HEK293T (cell line): ENCODE results near the gene AQP6.

Source experiments
- ARNT ChIP-seq: fragments of 450-650 bp; IDR thresholded peaks from 2 replicates; pipeline ENCODE4 v1.6.1; 2017; ENCODE audit warnings: mild to moderate bottlenecking
- BHLHE40 ChIP-seq: fragments of 450-650 bp; IDR thresholded peaks from 2 replicates; pipeline ENCODE4 v1.6.1; 2016; ENCODE audit warnings: mild to moderate bottlenecking, moderate library complexity, borderline replicate concordance
- CTBP1 ChIP-seq: fragments of 450-650 bp; IDR thresholded peaks from 2 replicates; pipeline ENCODE4 v1.6.1; 2016; ENCODE audit warnings: borderline replicate concordance
- FOXA1 ChIP-seq: fragments of 450-650 bp; IDR thresholded peaks from 2 replicates; pipeline ENCODE4 v1.6.1; 2016; ENCODE audit warnings: mild to moderate bottlenecking
- FOXK2 ChIP-seq: fragments of 450-650 bp; IDR thresholded peaks from 2 replicates; pipeline ENCODE4 v1.6.1; 2016; ENCODE audit warnings: mild to moderate bottlenecking
- FOXM1 ChIP-seq: fragments of 450-650 bp; IDR thresholded peaks from 2 replicates; pipeline ENCODE4 v1.6.1; 2017; ENCODE audit warnings: mild to moderate bottlenecking, borderline replicate concordance
- HDGF ChIP-seq: fragments of 450-650 bp; IDR thresholded peaks from 2 replicates; pipeline ENCODE4 v1.6.1; 2017; ENCODE audit warnings: antibody characterized with exemption, borderline replicate concordance
- L3MBTL2 ChIP-seq: fragments of 450-650 bp; conservative IDR thresholded peaks from 2 replicates; pipeline ENCODE4 v1.6.1; 2016; ENCODE audit warnings: mild to moderate bottlenecking
- PKNOX1 ChIP-seq: fragments of 450-650 bp; IDR thresholded peaks from 2 replicates; pipeline ENCODE4 v1.6.1; 2016
- SP1 ChIP-seq: fragments of 450-650 bp; IDR thresholded peaks from 2 replicates; pipeline ENCODE4 v1.6.1; 2017
- SUZ12 ChIP-seq: fragments of 450-650 bp; IDR thresholded peaks from 2 replicates; pipeline ENCODE4 v1.6.1; 2016; ENCODE audit warnings: mild to moderate bottlenecking
- TARDBP ChIP-seq: fragments of 450-650 bp; IDR thresholded peaks from 2 replicates; pipeline ENCODE4 v1.6.1; 2016
- ZNF384 ChIP-seq: fragments of 450-650 bp; IDR thresholded peaks from 2 replicates; pipeline ENCODE4 v1.6.1; 2016

- TF ChIP-seq ZNF384 = no peak
- TF ChIP-seq SP1 = no peak
- no peak for TF ChIP-seq FOXA1
- TF ChIP-seq CTBP1 = no peak
- TF ChIP-seq BHLHE40 = no peak
- no peak for TF ChIP-seq TARDBP
- TF ChIP-seq L3MBTL2 = no peak
- no peak for TF ChIP-seq FOXM1
- no peak for TF ChIP-seq PKNOX1
- TF ChIP-seq SUZ12 = no peak
- TF ChIP-seq ARNT = no peak
- no peak for TF ChIP-seq FOXK2
- no peak for TF ChIP-seq HDGF
Observed at GRCh38 chr12:50006754-50007442, 34.2 kb downstream of the AQP6 start.
